H54 (cell line): ENCODE data around the gene CNPY2.

Experiments
- DNase-seq: peaks from one replicate; pipeline ENCODE4 v3.0.0; 2011; ENCODE audit warnings: low spot score, mixed read lengths; ENCODE audit not compliant: insufficient read length
- FAIRE-seq: peaks from 3 replicates; lab custom pipeline; 2011; peaks lifted over from hg19 to GRCh38; lab: Jason Lieb, UNC
- POLR2A ChIP-seq: IDR thresholded peaks from 2 replicates; pipeline ENCODE4 v1.6.1; 2011; ENCODE audit warnings: low read depth, mild to moderate bottlenecking, low read length

CNPY2 gene

DNA sequence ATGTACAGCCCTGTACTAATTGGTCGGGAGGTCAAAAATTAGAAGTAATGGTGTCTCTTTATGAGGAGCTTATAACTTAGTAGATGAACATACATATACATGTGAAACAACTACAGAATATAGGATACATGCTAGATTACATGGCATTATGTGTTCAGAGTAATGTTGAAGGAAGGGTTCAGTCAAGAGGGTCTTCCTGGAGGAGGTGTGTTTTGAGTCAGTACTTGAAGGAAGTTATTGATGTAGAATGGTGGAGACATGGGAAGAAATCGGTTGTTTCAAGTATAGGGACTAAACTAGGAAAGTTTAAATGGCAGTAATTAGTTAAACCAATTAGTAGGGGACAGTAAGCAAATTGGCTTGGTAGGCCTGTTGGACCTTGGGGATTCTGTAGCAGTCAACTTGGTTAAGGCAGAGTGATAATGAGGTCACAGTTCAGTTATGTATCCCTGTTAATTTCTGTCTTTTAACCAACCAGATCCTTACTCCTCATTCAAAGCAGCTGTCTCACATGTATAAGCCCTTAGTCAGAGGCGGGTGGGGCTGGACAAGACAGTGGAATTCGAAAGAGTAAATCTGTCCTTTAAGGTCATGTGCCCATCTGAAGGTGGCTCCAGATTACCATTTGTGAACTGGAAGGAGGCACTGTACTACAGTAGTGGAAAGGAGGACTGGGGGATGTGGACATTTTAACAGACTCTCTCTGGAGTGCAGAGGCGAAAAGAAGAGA is 54.1 kb downstream of the CNPY2 start:
- peak; percentile 86 for DNase-seq
- TF ChIP-seq POLR2A: 0 out of 2 replicates have a peak, but pooled peaks have one; percentile 13
- FAIRE-seq: peak; percentile 80

GRCh38 chr12:56260921-56261320 is 54.9 kb downstream of the CNPY2 start:
- no peak for FAIRE-seq
- TF ChIP-seq POLR2A: no peak
- no peak for DNase-seq

- no peak for DNase-seq
- TF ChIP-seq POLR2A: no peak
- FAIRE-seq: no peak
These were observed 55.4 kb downstream of the CNPY2 start for GRCh38 chr12:56260380-56260779.
